ENCODE results near the gene C1orf210. TPM values are rescaled to one million over a fixed set of nuclear protein-coding genes. Genes with fewer than 3 reads are reported as not detected.
A peak's percentile ranks its signal among the peaks of the same experiment; 100 is the strongest.

Gene C1orf210
- total RNA-seq, 1 donor from 2014 or later = 47.9 TPM

- DNase-seq (ENCODE audit: low spot score) = no peak
These were observed 9.4 kb upstream of the C1orf210 start for GRCh38 chr1:43294761-43295160.

- DNase-seq (ENCODE audit: low spot score) = no peak
These were observed 8.7 kb upstream of the C1orf210 start for GRCh38 chr1:43293896-43294760.

GRCh38 chr1:43293176-43293575 is 7.8 kb upstream of the C1orf210 start:
- no peak for DNase-seq (ENCODE audit: low spot score)

DNA sequence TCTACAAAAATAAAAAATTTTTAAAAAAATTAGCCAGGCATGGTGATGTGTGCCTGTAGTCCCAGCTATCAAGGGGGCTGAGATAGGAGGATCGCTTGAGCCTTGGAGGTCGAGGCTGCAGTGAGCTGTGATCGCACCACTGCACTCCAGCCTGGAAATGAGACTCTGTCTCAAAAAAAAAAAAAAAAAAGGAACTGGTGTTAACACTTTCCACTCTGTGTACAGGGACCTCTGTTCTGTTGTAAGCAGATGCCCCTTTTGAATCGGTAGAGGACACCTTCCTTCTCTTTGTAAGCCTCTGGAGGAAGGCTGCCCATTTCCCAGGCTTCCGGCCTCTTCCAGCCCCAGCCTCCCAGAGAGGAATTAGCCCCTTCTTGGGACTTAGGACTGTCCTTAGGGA is 7.3 kb upstream of the C1orf210 start:
- no peak for DNase-seq (ENCODE audit: low spot score)

- no peak for DNase-seq (ENCODE audit: low spot score)
These were observed 6.8 kb upstream of the C1orf210 start for GRCh38 chr1:43292216-43292615.

- no peak for DNase-seq (ENCODE audit: low spot score)
These were observed 3.7 kb upstream of the C1orf210 start for GRCh38 chr1:43288785-43289706.

- DNase-seq (ENCODE audit: low spot score) = no peak
These were observed 2.8 kb upstream of the C1orf210 start for GRCh38 chr1:43288058-43288784.

DNA sequence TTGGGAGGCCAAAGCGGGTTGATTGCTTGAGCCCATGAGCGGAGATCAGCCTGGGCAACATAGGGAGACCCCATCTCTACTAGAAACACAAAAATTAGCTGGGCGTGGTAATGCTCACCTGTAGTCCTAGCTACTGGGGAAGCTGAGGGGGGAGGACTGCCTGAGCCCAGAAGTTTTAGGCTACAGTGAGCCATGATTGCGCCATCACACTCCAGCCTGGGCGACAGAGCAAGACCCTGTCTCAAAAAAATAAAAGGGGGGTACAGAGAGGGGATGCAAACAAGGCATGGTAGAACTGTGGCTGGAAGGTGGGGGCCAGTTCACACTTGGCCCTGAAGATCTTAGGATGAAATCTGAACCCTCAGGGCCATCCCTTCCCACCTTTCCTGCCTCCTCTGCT is 1.2 kb upstream of the C1orf210 start:
- no peak for DNase-seq (ENCODE audit: low spot score)

GRCh38 chr1:43286115-43286514 is 734 bp upstream of the C1orf210 start:
- no peak for DNase-seq (ENCODE audit: low spot score)

DNA sequence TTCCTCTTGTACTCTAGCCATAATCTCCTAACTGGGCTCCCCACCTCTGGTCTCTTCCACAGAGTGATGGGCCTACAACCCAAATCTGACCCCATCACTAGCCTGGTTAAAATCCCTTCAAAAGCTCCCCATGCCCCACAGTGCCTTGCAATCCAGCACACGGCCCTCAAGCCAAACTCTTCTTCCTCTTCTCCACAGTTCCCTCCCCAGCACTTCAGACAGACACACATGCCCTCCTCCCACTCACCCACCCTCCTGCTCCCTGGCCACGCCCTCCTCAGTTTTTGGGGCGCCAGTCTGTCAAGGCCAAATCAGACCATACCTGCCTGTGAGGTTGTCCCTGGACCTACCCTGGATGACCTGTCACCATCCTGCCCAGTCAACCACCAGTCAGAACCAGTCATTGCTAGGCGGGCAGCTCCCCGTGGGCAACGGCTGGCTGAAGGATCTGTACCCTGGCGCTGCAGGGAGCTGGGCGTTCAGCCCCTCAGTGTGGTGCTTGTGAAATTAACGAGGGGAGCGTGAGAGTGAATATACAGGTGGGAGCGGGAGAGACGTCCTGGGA is 753 bp downstream of the C1orf210 start:
- no peak for DNase-seq (ENCODE audit: low spot score)

DNA sequence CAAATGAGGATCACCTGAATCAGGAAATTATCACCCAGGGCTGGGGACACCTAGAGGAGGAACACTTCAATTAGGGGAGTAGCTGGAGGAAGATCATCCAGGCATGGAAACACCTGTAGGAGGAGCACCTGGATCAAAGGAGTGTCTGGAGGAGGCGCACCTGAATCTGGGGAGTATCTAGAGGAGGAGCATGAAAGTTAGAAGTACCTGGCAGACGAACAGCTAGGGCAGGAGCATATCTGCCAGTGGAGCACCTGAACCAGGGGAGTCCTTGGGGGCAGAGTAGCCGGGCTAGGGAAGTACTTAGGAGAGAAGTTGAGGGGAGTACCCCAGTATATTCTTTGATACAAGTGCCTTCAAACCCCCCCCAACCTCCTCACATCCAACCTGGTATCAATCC is 1.3 kb downstream of the C1orf210 start:
- no peak for DNase-seq (ENCODE audit: low spot score)

DNA sequence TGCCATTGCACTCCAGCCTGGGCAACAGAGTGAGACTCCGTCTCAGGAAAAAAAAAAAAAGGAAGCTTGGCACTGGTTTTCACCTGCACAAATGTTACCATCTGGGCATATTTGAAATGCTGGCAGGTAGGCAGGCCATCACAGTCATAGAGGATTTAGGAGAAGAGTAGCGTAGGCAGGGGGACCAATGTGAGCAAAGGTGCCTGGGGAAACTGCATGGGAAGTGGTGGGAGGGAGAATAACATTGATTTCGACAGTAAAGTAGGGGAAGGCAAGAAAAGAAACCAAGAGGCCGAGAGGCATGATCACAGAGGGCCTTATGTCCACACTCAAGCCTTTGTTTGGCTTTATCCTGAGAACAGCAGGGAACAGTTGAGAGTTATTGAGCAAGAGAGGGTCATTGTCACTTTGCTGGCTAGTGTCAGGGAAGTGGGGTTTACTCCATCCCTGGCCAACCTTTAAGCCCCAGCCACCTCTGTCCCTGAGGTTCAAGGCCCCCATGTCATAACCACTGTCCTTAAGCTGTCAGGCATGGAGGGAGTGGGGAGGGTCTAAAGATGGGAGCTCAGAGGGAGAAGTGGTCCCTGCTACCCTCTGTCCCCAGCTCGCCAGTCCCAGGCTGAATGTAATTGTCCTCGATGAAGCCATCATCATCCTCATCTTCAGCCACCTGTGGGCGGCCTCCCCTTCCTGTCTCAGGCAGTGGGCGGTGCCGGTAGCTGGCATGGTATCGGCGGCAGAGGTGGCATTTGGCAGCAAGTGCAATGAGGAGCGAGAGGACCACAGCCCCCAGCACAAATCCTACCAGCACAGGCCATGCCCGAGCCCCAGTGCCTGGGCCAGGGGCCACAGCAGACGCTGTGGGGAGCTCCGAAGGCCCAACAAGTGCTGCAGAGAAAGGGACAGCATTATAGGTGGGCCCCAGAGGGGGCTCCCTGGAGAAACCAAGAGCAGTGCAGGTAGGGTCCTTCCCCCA is 2.9 kb downstream of the C1orf210 start:
- no peak for DNase-seq (ENCODE audit: low spot score)

DNA sequence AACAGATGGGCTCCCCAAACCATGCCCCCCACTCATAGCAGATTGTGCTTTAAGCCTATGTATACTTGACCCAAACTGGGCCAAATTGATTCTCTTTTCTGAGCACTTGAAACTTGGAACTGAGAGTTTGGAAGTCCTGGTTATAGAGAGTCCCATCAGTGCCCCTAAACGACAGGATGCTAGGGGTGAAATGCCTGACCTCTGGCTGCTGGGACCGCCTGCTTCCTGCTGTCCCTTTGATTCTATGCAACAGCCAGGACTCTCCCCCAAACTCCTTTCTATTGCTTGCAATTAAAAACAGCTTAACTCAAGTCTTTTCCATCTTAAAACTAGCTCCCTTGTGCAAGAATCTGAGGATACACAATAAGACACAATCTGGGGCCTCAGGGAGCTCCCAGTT is 4.7 kb downstream of the C1orf210 start:
- DNase-seq (ENCODE audit: low spot score) = no peak

DNA sequence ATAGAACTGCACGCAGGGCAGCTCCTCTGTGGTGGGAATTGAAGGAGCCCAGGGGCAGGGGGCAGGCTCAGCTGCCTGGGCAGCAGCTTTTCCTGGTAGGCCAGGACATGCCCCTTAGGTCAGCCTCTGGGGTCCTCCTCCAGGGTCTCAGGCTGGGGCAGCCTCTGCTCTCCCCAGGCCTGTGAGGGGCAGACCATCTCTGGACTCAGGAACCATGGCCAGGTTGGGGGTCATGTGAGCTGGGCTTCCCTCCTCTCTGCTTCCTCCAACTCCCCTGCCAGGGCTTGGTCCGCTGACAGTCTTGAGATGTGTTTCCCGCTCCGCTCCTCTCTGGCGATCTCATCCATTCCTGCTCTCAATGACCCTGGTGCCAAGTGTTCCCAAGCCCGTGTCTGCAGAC is 5.7 kb downstream of the C1orf210 start:
- DNase-seq (ENCODE audit: low spot score) = no peak

- DNase-seq (ENCODE audit: low spot score) = no peak
These were observed 6.2 kb downstream of the C1orf210 start for GRCh38 chr1:43279161-43279560.

- no peak for DNase-seq (ENCODE audit: low spot score)
These were observed 8.1 kb downstream of the C1orf210 start for GRCh38 chr1:43277116-43277876.

DNA sequence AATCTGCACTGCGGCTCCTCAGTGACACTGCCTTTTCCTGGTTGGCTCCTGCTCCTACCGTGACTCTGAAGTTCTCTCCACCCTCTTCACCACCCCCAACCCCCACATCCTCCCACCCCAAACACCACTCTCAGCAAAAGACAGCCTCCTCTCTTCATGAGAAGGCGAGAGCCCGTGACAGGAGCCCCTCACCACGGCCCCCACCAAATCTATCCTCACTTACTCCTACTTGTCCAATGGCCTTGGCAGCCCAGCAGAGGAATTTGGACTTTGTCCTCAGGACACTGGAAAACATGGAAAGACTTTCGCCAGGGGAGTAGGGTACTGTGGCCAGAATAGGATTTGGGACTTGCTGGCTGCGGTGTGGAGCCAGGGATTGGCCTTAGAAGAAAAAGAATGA is 8.7 kb downstream of the C1orf210 start:
- DNase-seq (ENCODE audit: low spot score) = peak; percentile 57

GRCh38 chr1:43275826-43276620 is 9.4 kb downstream of the C1orf210 start:
- no peak for DNase-seq (ENCODE audit: low spot score)

- no peak for DNase-seq (ENCODE audit: low spot score)
These were observed 10.6 kb downstream of the C1orf210 start for GRCh38 chr1:43274804-43275180.

Data from mucosa of gallbladder (tissue), 1 donor.